HEK293T (cell line): Measurements from ENCODE around the gene SLC25A26.

Experiments
- ARNT ChIP-seq: fragments of 450-650 bp; IDR thresholded peaks from 2 replicates; pipeline ENCODE4 v1.6.1; 2017; ENCODE audit warnings: mild to moderate bottlenecking
- BHLHE40 ChIP-seq: fragments of 450-650 bp; IDR thresholded peaks from 2 replicates; pipeline ENCODE4 v1.6.1; 2016; ENCODE audit warnings: mild to moderate bottlenecking, moderate library complexity, borderline replicate concordance
- CTBP1 ChIP-seq: fragments of 450-650 bp; IDR thresholded peaks from 2 replicates; pipeline ENCODE4 v1.6.1; 2016; ENCODE audit warnings: borderline replicate concordance
- ELF4 ChIP-seq: fragments of 450-650 bp; IDR thresholded peaks from 2 replicates; pipeline ENCODE4 v1.6.1; 2017; ENCODE audit warnings: antibody characterized with exemption
- FOXA1 ChIP-seq: fragments of 450-650 bp; IDR thresholded peaks from 2 replicates; pipeline ENCODE4 v1.6.1; 2016; ENCODE audit warnings: mild to moderate bottlenecking
- FOXK2 ChIP-seq: fragments of 450-650 bp; IDR thresholded peaks from 2 replicates; pipeline ENCODE4 v1.6.1; 2016; ENCODE audit warnings: mild to moderate bottlenecking
- FOXM1 ChIP-seq: fragments of 450-650 bp; IDR thresholded peaks from 2 replicates; pipeline ENCODE4 v1.6.1; 2017; ENCODE audit warnings: mild to moderate bottlenecking, borderline replicate concordance
- L3MBTL2 ChIP-seq: fragments of 450-650 bp; conservative IDR thresholded peaks from 2 replicates; pipeline ENCODE4 v1.6.1; 2016; ENCODE audit warnings: mild to moderate bottlenecking
- LEF1 ChIP-seq: fragments of 450-650 bp; IDR thresholded peaks from 2 replicates; pipeline ENCODE4 v1.6.1; 2017; ENCODE audit warnings: mild to moderate bottlenecking, borderline replicate concordance
- SP1 ChIP-seq: fragments of 450-650 bp; IDR thresholded peaks from 2 replicates; pipeline ENCODE4 v1.6.1; 2017
- SUZ12 ChIP-seq: fragments of 450-650 bp; IDR thresholded peaks from 2 replicates; pipeline ENCODE4 v1.6.1; 2016; ENCODE audit warnings: mild to moderate bottlenecking
- TARDBP ChIP-seq: fragments of 450-650 bp; IDR thresholded peaks from 2 replicates; pipeline ENCODE4 v1.6.1; 2016
- ZNF384 ChIP-seq: fragments of 450-650 bp; IDR thresholded peaks from 2 replicates; pipeline ENCODE4 v1.6.1; 2016
- TF ChIP-seq, protein P1 (sequence below): fragments of 450-650 bp; IDR thresholded peaks from 2 replicates; pipeline ENCODE4 v1.6.1; 2016

DNA sequence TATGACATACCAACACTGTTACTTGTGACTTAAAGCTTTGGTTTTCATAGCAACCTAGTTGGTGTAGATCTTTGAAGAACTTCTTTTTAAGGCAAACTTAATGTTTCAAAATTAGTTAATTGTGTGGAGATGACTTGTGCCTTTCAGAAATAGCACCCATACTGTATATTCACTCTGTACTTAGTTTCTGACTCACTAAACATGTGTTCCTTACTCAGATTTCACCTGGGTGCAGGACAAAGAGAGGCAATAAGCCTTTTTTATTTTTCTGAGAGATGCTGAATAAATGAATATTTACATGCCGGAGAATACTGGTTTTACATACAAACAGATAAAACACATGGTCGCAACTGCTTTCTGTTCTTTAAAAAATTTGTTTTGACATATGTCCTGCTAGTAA is 44.8 kb downstream of the SLC25A26 start:
- TF ChIP-seq ELF4 (no peak), LEF1 (no peak), SUZ12 (no peak), BHLHE40 (no peak), SP1 (no peak), FOXM1 (no peak), FOXK2 (no peak), TARDBP (no peak), CTBP1 (no peak), ZNF384 (no peak), FOXA1 (no peak), ARNT (no peak), L3MBTL2 (no peak)
- TF ChIP-seq, protein P1, sequence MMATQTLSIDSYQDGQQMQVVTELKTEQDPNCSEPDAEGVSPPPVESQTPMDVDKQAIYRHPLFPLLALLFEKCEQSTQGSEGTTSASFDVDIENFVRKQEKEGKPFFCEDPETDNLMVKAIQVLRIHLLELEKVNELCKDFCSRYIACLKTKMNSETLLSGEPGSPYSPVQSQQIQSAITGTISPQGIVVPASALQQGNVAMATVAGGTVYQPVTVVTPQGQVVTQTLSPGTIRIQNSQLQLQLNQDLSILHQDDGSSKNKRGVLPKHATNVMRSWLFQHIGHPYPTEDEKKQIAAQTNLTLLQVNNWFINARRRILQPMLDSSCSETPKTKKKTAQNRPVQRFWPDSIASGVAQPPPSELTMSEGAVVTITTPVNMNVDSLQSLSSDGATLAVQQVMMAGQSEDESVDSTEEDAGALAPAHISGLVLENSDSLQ = no peak
